ENCODE measurements around the gene SLC6A6. TPM values are rescaled to one million over a fixed set of nuclear protein-coding genes. Genes with fewer than 3 reads are reported as not detected.

Gene SLC6A6
- polyA plus RNA-seq, 1 donor (not counting 4 experiments of a cell fraction or from before 2014, with no cell fraction given) = 8.3 TPM

- Histone ChIP-seq H2AFZ (ENCODE audit: control insufficient read depth, low read length) (no peak overlapping the region), H3K4me2 (ENCODE audit: control insufficient read depth, extremely low read depth, insufficient read depth, low read depth, low read length) (peak overlapping the region; percentile 23), H3K9me1 (ENCODE audit: control insufficient read depth, extremely low read depth, insufficient read depth, low read length) (peaks cover 4% of the 10 kb centered on the region), H3K79me2 (ENCODE audit: control insufficient read depth, insufficient read depth, low read length) (no peaks in the 10 kb centered on the region), H3K4me3 (ENCODE audit: control insufficient read depth in 2 of 3, extremely low read depth in 1 of 3, insufficient read depth in 2 of 3, low read depth in 1 of 3, low read length in 3 of 3) (no peak overlapping the region), H3K27me3 (ENCODE audit: control insufficient read depth, extremely low read depth, insufficient read depth, low read length) (no peaks in the 10 kb centered on the region), H3K9ac (ENCODE audit: control insufficient read depth, extremely low read depth, insufficient read depth, low read length) (peak overlapping the region; percentile 38), H3K9me3 (ENCODE audit: control insufficient read depth, low read depth, low read length) (no peaks in the 10 kb centered on the region), H3K4me1 (ENCODE audit: control insufficient read depth, extremely low read depth, insufficient read depth, low read length) (peaks cover 30% of the 10 kb centered on the region), H3K36me3 (ENCODE audit: control insufficient read depth in 2 of 2, extremely low read depth in 1 of 2, insufficient read depth in 2 of 2, low read length in 2 of 2) (no peaks in the 10 kb centered on the region), H4K20me1 (ENCODE audit: control insufficient read depth, extremely low read depth, insufficient read depth, low read length) (no peaks in the 10 kb centered on the region), H3K27ac (ENCODE audit: control insufficient read depth, insufficient read depth, low read length) (peak overlapping the region; percentile 28)
- dilution Hi-C loops (cut with MboI; ENCODE audit: extremely low pct_ligation_motif_present, low sequenced_read_pairs) = no loop called here
- FAIRE-seq (no peak), DNase-seq (ENCODE audit: low read depth, low spot score) (no peak)
- TF ChIP-seq EZH2 (IDR thresholded peaks at IDR 0.05; ENCODE audit: low read length) (no peak), CTCF (optimal IDR thresholded peaks at IDR 0.05 in 1 of 3, IDR thresholded peaks at IDR 0.05 in 1 of 3, conservative IDR thresholded peaks at IDR 0.05 in 1 of 3; ENCODE audit: extremely low read depth in 1 of 3, insufficient read depth in 2 of 3, low read length in 3 of 3) (no peak)
These were observed 87.8 kb downstream of the SLC6A6 start for GRCh38 chr3:14490255-14490654.

GRCh38 chr3:14490831-14491230, 88.4 kb downstream of the SLC6A6 start:
- Histone ChIP-seq H3K36me3 (ENCODE audit: control insufficient read depth in 2 of 2, extremely low read depth in 1 of 2, insufficient read depth in 2 of 2, low read length in 2 of 2) (no peaks in the 10 kb centered on the region), H3K4me2 (ENCODE audit: control insufficient read depth, extremely low read depth, insufficient read depth, low read depth, low read length) (peak overlapping the region; percentile 23), H3K4me1 (ENCODE audit: control insufficient read depth, extremely low read depth, insufficient read depth, low read length) (peaks cover 30% of the 10 kb centered on the region), H3K79me2 (ENCODE audit: control insufficient read depth, insufficient read depth, low read length) (no peaks in the 10 kb centered on the region), H3K9me1 (ENCODE audit: control insufficient read depth, extremely low read depth, insufficient read depth, low read length) (peaks cover 4% of the 10 kb centered on the region), H3K27ac (ENCODE audit: control insufficient read depth, insufficient read depth, low read length) (peak overlapping the region; percentile 28), H2AFZ (ENCODE audit: control insufficient read depth, low read length) (no peak overlapping the region), H3K9me3 (ENCODE audit: control insufficient read depth, low read depth, low read length) (no peaks in the 10 kb centered on the region), H3K4me3 (ENCODE audit: control insufficient read depth in 2 of 3, extremely low read depth in 1 of 3, insufficient read depth in 2 of 3, low read depth in 1 of 3, low read length in 3 of 3) (no peak overlapping the region), H4K20me1 (ENCODE audit: control insufficient read depth, extremely low read depth, insufficient read depth, low read length) (no peaks in the 10 kb centered on the region), H3K9ac (ENCODE audit: control insufficient read depth, extremely low read depth, insufficient read depth, low read length) (peak overlapping the region; percentile 38), H3K27me3 (ENCODE audit: control insufficient read depth, extremely low read depth, insufficient read depth, low read length) (no peaks in the 10 kb centered on the region)
- DNase-seq (ENCODE audit: low read depth, low spot score) = no peak
- dilution Hi-C loops (cut with MboI; ENCODE audit: extremely low pct_ligation_motif_present, low sequenced_read_pairs) = no loop called here
- FAIRE-seq = peak; percentile 67
- TF ChIP-seq EZH2 (IDR thresholded peaks at IDR 0.05; ENCODE audit: low read length) = no peak
- no peak for TF ChIP-seq CTCF (optimal IDR thresholded peaks at IDR 0.05 in 1 of 3, IDR thresholded peaks at IDR 0.05 in 1 of 3, conservative IDR thresholded peaks at IDR 0.05 in 1 of 3; ENCODE audit: extremely low read depth in 1 of 3, insufficient read depth in 2 of 3, low read length in 3 of 3)
